GM23338 (cell line): ENCODE measurements around the gene RUNDC3A. TPM values are rescaled to one million over a fixed set of nuclear protein-coding genes. Genes with fewer than 3 reads are reported as not detected.

Experiments
- CREB1 ChIP-seq: fragments of 250-450 bp; sonication (Bioruptor Pico); IDR thresholded peaks from 2 replicates; pipeline ENCODE4 v1.5.0; 2020; ENCODE audit warnings: low read depth, mild to moderate bottlenecking, moderate library complexity
- EZH2 ChIP-seq: fragments of 200-600 bp; sonication (generic); IDR thresholded peaks from one replicate; pipeline ENCODE4 v1.8.0; 2017; ENCODE audit warnings: antibody characterized with exemption, mild to moderate bottlenecking, low read depth; ENCODE audit not compliant: unreplicated experiment
- EZH2phosphoT487 ChIP-seq: fragments of 200-600 bp; sonication (generic); IDR thresholded peaks from one replicate; pipeline ENCODE4 v1.8.1; 2018; ENCODE audit warnings: antibody characterized with exemption; ENCODE audit not compliant: unreplicated experiment
- NANOG ChIP-seq: IDR thresholded peaks from 2 replicates; pipeline ENCODE4 v1.6.1; 2016; ENCODE audit warnings: antibody characterized with exemption, borderline replicate concordance
- POLR2AphosphoS5 ChIP-seq: IDR thresholded peaks from 2 replicates; pipeline ENCODE4 v1.6.1; 2016; ENCODE audit warnings: antibody characterized with exemption, low read depth
- STAT1 ChIP-seq: IDR thresholded peaks from one replicate; pipeline ENCODE4 v1.6.1; 2016; ENCODE audit warnings: antibody characterized with exemption; ENCODE audit not compliant: unreplicated experiment
- ZNF114 ChIP-seq: fragments of 250-450 bp; sonication (Bioruptor Pico); IDR thresholded peaks from 2 replicates; pipeline ENCODE4 v1.5.0; 2020; ENCODE audit warnings: mild to moderate bottlenecking, moderate library complexity
- ZNF331 ChIP-seq: fragments of 250-450 bp; sonication (Bioruptor Pico); IDR thresholded peaks from 2 replicates; pipeline ENCODE4 v1.5.0; 2020; ENCODE audit warnings: low read depth, mild to moderate bottlenecking, moderate library complexity
- polyA plus RNA-seq: library from polyadenylated mRNA; unstranded; fragments of >200 nt; fragmentation: Nextera tagmentation; extraction: Ambion mirVana; gene quantifications from 2 replicates; pipeline ENCODE4 v1.2.1, GENCODE V29; 2016
- total RNA-seq: library from RNA; depleted of rRNA; stranded (reverse); fragments of >200 nt; shearing (Covaris generic); gene quantifications from 2 replicates; pipeline ENCODE4 v1.2.3, GENCODE V29; 2014
- TF ChIP-seq, protein P1 (sequence below): fragments of 250-450 bp; sonication (Bioruptor Pico); IDR thresholded peaks from 2 replicates; pipeline ENCODE4 v1.5.0; 2020; ENCODE audit warnings: mild to moderate bottlenecking, moderate library complexity
- TF ChIP-seq, protein P2 (sequence below): IDR thresholded peaks from 2 replicates; pipeline ENCODE4 v1.6.1; 2016; ENCODE audit warnings: antibody characterized with exemption
- TF ChIP-seq, protein P3 (sequence below), 2 experiments: fragments of 200-600 bp in 1 of 2; sonication (generic) in 1 of 2; conservative IDR thresholded peaks; 2 replicates each; pipeline versions ENCODE4 v1.5.1 to v1.6.1; 2016 to 2017; ENCODE audit warnings: antibody characterized with exemption in 2 of 2, low read depth in 2 of 2, mild to moderate bottlenecking in 2 of 2, moderate library complexity in 1 of 2

The RUNDC3A gene
- total and polyA plus RNA-seq, 2 experiments from 2014 or later: 3.7 to 5.5 TPM

DNA sequence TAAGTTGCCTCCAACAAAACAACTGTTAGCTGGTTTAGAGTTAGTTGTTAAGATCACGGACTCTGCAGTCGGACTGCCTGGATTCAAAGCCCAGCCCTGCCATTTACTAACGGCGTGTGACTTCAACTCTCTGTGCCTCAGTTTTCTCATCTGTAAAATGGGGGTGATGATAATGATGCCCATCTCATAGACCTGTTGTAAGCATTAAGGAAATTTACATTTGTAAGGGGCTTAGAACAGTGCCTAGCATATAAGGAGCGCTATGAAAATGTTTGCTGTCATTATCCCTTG, 41.3 kb upstream of the RUNDC3A start (continued):
- TF ChIP-seq, protein P1, sequence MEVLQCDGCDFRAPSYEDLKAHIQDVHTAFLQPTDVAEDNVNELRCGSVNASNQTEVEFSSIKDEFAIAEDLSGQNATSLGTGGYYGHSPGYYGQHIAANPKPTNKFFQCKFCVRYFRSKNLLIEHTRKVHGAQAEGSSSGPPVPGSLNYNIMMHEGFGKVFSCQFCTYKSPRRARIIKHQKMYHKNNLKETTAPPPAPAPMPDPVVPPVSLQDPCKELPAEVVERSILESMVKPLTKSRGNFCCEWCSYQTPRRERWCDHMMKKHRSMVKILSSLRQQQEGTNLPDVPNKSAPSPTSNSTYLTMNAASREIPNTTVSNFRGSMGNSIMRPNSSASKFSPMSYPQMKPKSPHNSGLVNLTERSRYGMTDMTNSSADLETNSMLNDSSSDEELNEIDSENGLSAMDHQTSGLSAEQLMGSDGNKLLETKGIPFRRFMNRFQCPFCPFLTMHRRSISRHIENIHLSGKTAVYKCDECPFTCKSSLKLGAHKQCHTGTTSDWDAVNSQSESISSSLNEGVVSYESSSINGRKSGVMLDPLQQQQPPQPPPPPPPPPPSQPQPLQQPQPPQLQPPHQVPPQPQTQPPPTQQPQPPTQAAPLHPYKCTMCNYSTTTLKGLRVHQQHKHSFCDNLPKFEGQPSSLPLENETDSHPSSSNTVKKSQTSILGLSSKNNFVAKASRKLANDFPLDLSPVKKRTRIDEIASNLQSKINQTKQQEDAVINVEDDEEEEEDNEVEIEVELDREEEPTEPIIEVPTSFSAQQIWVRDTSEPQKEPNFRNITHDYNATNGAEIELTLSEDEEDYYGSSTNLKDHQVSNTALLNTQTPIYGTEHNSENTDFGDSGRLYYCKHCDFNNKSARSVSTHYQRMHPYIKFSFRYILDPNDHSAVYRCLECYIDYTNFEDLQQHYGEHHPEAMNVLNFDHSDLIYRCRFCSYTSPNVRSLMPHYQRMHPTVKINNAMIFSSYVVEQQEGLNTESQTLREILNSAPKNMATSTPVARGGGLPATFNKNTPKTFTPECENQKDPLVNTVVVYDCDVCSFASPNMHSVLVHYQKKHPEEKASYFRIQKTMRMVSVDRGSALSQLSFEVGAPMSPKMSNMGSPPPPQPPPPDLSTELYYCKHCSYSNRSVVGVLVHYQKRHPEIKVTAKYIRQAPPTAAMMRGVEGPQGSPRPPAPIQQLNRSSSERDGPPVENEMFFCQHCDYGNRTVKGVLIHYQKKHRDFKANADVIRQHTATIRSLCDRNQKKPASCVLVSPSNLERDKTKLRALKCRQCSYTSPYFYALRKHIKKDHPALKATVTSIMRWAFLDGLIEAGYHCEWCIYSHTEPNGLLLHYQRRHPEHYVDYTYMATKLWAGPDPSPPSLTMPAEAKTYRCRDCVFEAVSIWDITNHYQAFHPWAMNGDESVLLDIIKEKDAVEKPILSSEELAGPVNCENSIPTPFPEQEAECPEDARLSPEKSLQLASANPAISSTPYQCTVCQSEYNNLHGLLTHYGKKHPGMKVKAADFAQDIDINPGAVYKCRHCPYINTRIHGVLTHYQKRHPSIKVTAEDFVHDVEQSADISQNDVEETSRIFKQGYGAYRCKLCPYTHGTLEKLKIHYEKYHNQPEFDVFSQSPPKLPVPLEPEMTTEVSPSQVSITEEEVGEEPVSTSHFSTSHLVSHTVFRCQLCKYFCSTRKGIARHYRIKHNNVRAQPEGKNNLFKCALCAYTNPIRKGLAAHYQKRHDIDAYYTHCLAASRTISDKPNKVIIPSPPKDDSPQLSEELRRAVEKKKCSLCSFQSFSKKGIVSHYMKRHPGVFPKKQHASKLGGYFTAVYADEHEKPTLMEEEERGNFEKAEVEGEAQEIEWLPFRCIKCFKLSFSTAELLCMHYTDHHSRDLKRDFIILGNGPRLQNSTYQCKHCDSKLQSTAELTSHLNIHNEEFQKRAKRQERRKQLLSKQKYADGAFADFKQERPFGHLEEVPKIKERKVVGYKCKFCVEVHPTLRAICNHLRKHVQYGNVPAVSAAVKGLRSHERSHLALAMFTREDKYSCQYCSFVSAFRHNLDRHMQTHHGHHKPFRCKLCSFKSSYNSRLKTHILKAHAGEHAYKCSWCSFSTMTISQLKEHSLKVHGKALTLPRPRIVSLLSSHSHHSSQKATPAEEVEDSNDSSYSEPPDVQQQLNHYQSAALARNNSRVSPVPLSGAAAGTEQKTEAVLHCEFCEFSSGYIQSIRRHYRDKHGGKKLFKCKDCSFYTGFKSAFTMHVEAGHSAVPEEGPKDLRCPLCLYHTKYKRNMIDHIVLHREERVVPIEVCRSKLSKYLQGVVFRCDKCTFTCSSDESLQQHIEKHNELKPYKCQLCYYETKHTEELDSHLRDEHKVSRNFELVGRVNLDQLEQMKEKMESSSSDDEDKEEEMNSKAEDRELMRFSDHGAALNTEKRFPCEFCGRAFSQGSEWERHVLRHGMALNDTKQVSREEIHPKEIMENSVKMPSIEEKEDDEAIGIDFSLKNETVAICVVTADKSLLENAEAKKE (CRISPR knock-in tag): no peak
- TF ChIP-seq STAT1 (no peak), EZH2 (no peak), POLR2AphosphoS5 (no peak), CREB1 (CRISPR knock-in tag) (no peak), EZH2phosphoT487 (no peak), ZNF331 (CRISPR knock-in tag) (no peak), NANOG (no peak), ZNF114 (no peak)
- TF ChIP-seq, protein P2, sequence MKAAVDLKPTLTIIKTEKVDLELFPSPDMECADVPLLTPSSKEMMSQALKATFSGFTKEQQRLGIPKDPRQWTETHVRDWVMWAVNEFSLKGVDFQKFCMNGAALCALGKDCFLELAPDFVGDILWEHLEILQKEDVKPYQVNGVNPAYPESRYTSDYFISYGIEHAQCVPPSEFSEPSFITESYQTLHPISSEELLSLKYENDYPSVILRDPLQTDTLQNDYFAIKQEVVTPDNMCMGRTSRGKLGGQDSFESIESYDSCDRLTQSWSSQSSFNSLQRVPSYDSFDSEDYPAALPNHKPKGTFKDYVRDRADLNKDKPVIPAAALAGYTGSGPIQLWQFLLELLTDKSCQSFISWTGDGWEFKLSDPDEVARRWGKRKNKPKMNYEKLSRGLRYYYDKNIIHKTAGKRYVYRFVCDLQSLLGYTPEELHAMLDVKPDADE: no peak
- TF ChIP-seq, protein P3, sequence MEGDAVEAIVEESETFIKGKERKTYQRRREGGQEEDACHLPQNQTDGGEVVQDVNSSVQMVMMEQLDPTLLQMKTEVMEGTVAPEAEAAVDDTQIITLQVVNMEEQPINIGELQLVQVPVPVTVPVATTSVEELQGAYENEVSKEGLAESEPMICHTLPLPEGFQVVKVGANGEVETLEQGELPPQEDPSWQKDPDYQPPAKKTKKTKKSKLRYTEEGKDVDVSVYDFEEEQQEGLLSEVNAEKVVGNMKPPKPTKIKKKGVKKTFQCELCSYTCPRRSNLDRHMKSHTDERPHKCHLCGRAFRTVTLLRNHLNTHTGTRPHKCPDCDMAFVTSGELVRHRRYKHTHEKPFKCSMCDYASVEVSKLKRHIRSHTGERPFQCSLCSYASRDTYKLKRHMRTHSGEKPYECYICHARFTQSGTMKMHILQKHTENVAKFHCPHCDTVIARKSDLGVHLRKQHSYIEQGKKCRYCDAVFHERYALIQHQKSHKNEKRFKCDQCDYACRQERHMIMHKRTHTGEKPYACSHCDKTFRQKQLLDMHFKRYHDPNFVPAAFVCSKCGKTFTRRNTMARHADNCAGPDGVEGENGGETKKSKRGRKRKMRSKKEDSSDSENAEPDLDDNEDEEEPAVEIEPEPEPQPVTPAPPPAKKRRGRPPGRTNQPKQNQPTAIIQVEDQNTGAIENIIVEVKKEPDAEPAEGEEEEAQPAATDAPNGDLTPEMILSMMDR (conservative IDR thresholded peaks at IDR 0.05; ENCODE audit: low read depth in 2 of 2): no peak
